Neuronal stem cell (in vitro differentiated cells): Measurements from ENCODE around the gene WFDC10A.

ENCODE experiments used
- DNase-seq: peaks from one replicate; pipeline ENCODE4 v3.0.0-alpha.2; 2013; ENCODE audit warnings: low spot score
- H2AFZ ChIP-seq: one replicate; pipeline ENCODE4 v1.6.1; 2013; ENCODE audit warnings: mild to moderate bottlenecking, low read length, inconsistent platforms
- H2AK5ac ChIP-seq: 2 replicates; pipeline ENCODE4 v1.6.1; 2013; ENCODE audit warnings: low read depth, mild to moderate bottlenecking, inconsistent platforms, low read length, moderate library complexity, mixed read lengths
- H2BK120ac ChIP-seq: 2 replicates; pipeline ENCODE4 v1.6.1; 2013; ENCODE audit warnings: low read depth, mild to moderate bottlenecking, inconsistent platforms, low read length, moderate library complexity, mixed read lengths
- H2BK12ac ChIP-seq: one replicate; pipeline ENCODE4 v1.6.1; 2013; ENCODE audit warnings: low read length, inconsistent platforms
- H2BK15ac ChIP-seq: 2 replicates; pipeline ENCODE4 v1.6.1; 2013; ENCODE audit warnings: mild to moderate bottlenecking, low read length, inconsistent platforms, mixed read lengths
- H2BK5ac ChIP-seq: one replicate; pipeline ENCODE4 v1.6.1; 2013; ENCODE audit warnings: inconsistent platforms, mild to moderate bottlenecking, low read length, moderate library complexity
- H3K14ac ChIP-seq: one replicate; pipeline ENCODE4 v1.6.1; 2013; ENCODE audit warnings: low read length, inconsistent platforms
- H3K18ac ChIP-seq: 2 replicates; pipeline ENCODE4 v1.6.1; 2013; ENCODE audit warnings: low read length, inconsistent platforms
- H3K23ac ChIP-seq: 2 replicates; pipeline ENCODE4 v1.6.1; 2013; ENCODE audit warnings: low read depth, mild to moderate bottlenecking, mixed read lengths, low read length, inconsistent platforms; ENCODE audit not compliant: poor library complexity
- H3K27ac ChIP-seq: replicated peaks from 3 replicates; pipeline ENCODE4 v1.5.1; 2013; ENCODE audit warnings: low read length, inconsistent platforms
- H3K27me3 ChIP-seq, 3 experiments: 2 replicates each; pipeline ENCODE4 v1.6.1; 2013; ENCODE audit warnings: low read length in 3 of 3, mild to moderate bottlenecking in 2 of 3, inconsistent platforms in 1 of 3, low read depth in 1 of 3, mixed read lengths in 1 of 3, moderate library complexity in 1 of 3; ENCODE audit not compliant: control insufficient read depth in 3 of 3, insufficient read depth in 3 of 3
- H3K36me3 ChIP-seq, 2 donors: replicated peaks in 1 of 2; 2 replicates each; pipeline ENCODE4 v1.6.1; 2013; ENCODE audit warnings: low read length in 2 of 2; ENCODE audit not compliant: control insufficient read depth in 2 of 2, insufficient read depth in 2 of 2
- H3K4ac ChIP-seq: 2 replicates; pipeline ENCODE4 v1.6.1; 2013; ENCODE audit warnings: inconsistent platforms, mild to moderate bottlenecking, low read length, moderate library complexity
- H3K4me1 ChIP-seq, 2 donors: 1 replicate in 1 of 2; 2 replicates in 1 of 2; pipeline ENCODE4 v1.6.1; 2013; ENCODE audit warnings: low read length in 2 of 2, low read depth in 1 of 2; ENCODE audit not compliant: control insufficient read depth in 2 of 2, insufficient read depth in 1 of 2
- H3K4me2 ChIP-seq: one replicate; pipeline ENCODE4 v1.6.1; 2013; ENCODE audit warnings: mild to moderate bottlenecking, low read length, inconsistent platforms; ENCODE audit not compliant: insufficient read depth, poor library complexity, severe bottlenecking
- H3K4me3 ChIP-seq, 2 donors: 2 replicates each; pipeline ENCODE4 v1.5.1; 2013; ENCODE audit warnings: low read length in 2 of 2, mild to moderate bottlenecking in 2 of 2, inconsistent platforms in 1 of 2, moderate library complexity in 1 of 2
- H3K79me1 ChIP-seq: one replicate; pipeline ENCODE4 v1.6.1; 2013; ENCODE audit warnings: low read depth, mild to moderate bottlenecking, inconsistent platforms, low read length, moderate library complexity
- H3K9ac ChIP-seq: one replicate; pipeline ENCODE4 v1.6.1; 2013; ENCODE audit warnings: mild to moderate bottlenecking, low read depth, low read length, inconsistent platforms; ENCODE audit not compliant: poor library complexity
- H3K9me3 ChIP-seq, 2 donors: replicated peaks in 1 of 2; 2 replicates each; pipeline versions ENCODE3 to v1.6.1; 2013; ENCODE audit warnings: low read length in 2 of 2, mild to moderate bottlenecking in 2 of 2, inconsistent platforms in 1 of 2, low read depth in 1 of 2, mixed read lengths in 1 of 2, moderate library complexity in 1 of 2; ENCODE audit not compliant: control insufficient read depth in 2 of 2, insufficient read depth in 1 of 2
- H4K8ac ChIP-seq: one replicate; pipeline ENCODE4 v1.6.1; 2013; ENCODE audit warnings: low read depth, mild to moderate bottlenecking, inconsistent platforms, low read length, moderate library complexity
- H4K91ac ChIP-seq: one replicate; pipeline ENCODE4 v1.6.1; 2013; ENCODE audit warnings: low read length, low read depth, mild to moderate bottlenecking, inconsistent platforms; ENCODE audit not compliant: poor library complexity
- WGBS, 2 donors: extraction: QIAGEN DNeasy Blood & Tissue Kit; methylation state at CpG; one replicate each; pipeline ENCODE4 v1.1.7; 2013; ENCODE audit warnings: missing lambda C conversion rate in 2 of 2, mixed read lengths in 1 of 2; ENCODE audit not compliant: insufficient read length in 2 of 2, insufficient replicate concordance in 1 of 2; ENCODE audit errors: extremely low coverage in 2 of 2; 5-methylcytosine and 5-hydroxymethylcytosine counted together

The WFDC10A gene

DNA sequence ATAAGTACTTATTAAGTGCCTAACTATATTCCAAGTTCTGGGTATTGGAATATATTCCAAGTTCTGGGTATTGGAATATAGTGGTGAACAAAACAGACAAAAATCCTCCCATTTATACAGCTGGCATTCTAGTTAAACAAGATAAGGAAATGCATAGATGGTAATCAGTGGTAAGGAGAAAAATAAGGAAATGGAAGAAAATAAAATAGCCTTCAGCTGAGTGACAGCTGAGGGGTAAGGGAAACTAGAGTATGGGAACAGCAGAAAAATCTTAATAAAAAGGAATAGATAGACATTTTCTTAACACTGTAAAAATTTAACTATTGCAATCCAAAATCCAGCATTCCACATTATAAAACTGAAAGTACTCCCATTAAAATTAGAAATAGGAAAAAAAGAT is 17.2 kb upstream of the WFDC10A start:
- peaks cover 0 to 2% of the 10 kb centered on the region in 2 donors for H3K9me3 ChIP-seq

DNA sequence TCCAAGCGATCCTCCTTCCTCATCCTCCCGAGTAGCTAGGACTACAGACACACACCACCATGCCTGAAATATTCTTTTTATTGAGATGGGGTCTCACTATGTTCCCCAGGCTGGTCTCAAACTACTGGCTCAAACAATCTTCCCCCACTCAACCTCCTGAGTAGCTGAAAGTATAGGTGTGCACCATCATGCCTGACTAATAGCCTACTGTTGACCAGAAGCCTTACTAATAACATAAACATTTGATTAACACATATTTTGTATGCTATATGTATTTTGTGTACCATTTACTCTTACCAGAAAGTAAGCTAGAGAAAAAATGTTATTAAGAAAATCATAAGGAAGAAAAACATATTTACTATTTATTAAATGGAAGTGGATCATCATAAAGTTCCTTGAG is 11.9 kb upstream of the WFDC10A start:
- DNase-seq = no peak
- no peak overlapping the region for H3K18ac ChIP-seq
- no peak overlapping the region for H2AK5ac ChIP-seq
- H3K23ac ChIP-seq = no peak overlapping the region
- H3K36me3 ChIP-seq = no peaks in the 10 kb centered on the region
- no peaks in the 10 kb centered on the region for H3K27me3 ChIP-seq
- WGBS, 2 donors = no CpG with 5 or more reads among the region's 2 CpGs
- no peak overlapping the region for H3K27ac ChIP-seq
- no peak overlapping the region for H2BK5ac ChIP-seq
- no peak overlapping the region for H2BK15ac ChIP-seq
- no peak overlapping the region for H3K4me2 ChIP-seq
- H4K91ac ChIP-seq = no peak overlapping the region
- no peaks in the 10 kb centered on the region for H3K79me1 ChIP-seq
- H4K8ac ChIP-seq = no peak overlapping the region
- no peak overlapping the region for H3K9ac ChIP-seq
- no peak overlapping the region for H3K4ac ChIP-seq
- no peak overlapping the region for H3K14ac ChIP-seq
- H2BK120ac ChIP-seq = no peak overlapping the region
- no peak overlapping the region for H2AFZ ChIP-seq
- H3K4me1 ChIP-seq = no peaks in the 10 kb centered on the region
- no peak overlapping the region for H2BK12ac ChIP-seq
- no peak overlapping the region for H3K4me3 ChIP-seq
- H3K9me3 ChIP-seq = peaks cover 0 to 2% of the 10 kb centered on the region in 2 donors

More for the DNA sequence above, 17.2 kb upstream of the WFDC10A start:
- H3K23ac ChIP-seq = no peak overlapping the region
- H4K8ac ChIP-seq = no peak overlapping the region
- no peak overlapping the region for H2BK15ac ChIP-seq
- H3K4me3 ChIP-seq = no peak overlapping the region
- DNase-seq = no peak
- no peaks in the 10 kb centered on the region for H3K36me3 ChIP-seq
- no peak overlapping the region for H3K4ac ChIP-seq
- H3K9ac ChIP-seq = no peak overlapping the region
- H3K4me1 ChIP-seq = peaks cover 0 to 2% of the 10 kb centered on the region in 2 donors
- H4K91ac ChIP-seq = no peak overlapping the region
- no peak overlapping the region for H2AFZ ChIP-seq
- no peaks in the 10 kb centered on the region for H3K79me1 ChIP-seq
- H2BK12ac ChIP-seq = no peak overlapping the region
- H2AK5ac ChIP-seq = no peak overlapping the region
- no peak overlapping the region for H3K18ac ChIP-seq
- H2BK120ac ChIP-seq = no peak overlapping the region
- no peak overlapping the region for H3K27ac ChIP-seq
- no peak overlapping the region for H2BK5ac ChIP-seq
- no peaks in the 10 kb centered on the region for H3K27me3 ChIP-seq
- H3K14ac ChIP-seq = no peak overlapping the region
- H3K4me2 ChIP-seq = no peak overlapping the region

DNA sequence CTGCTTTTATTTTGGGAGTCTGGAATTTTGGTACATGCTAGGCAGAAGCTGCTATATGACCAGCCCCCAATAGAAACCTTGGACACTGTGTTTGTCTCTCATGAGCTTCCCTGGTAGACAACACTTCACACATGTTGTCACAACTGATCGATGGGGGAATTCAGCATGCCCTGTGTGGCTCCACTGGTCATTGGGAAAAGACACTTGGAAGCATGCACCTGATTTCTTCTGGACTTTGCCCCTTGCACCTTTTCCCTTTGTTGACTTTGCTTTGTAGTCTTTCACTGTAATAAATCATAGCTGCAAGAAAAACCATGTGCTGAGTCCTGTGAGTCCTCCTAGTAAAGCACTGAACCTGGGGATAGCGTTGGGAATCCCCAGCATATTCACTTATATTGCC is 7.9 kb upstream of the WFDC10A start:
- H3K18ac ChIP-seq = no peak overlapping the region
- WGBS, 2 donors = no CpG with 5 or more reads among the region's 2 CpGs
- H3K79me1 ChIP-seq = no peaks in the 10 kb centered on the region

DNA sequence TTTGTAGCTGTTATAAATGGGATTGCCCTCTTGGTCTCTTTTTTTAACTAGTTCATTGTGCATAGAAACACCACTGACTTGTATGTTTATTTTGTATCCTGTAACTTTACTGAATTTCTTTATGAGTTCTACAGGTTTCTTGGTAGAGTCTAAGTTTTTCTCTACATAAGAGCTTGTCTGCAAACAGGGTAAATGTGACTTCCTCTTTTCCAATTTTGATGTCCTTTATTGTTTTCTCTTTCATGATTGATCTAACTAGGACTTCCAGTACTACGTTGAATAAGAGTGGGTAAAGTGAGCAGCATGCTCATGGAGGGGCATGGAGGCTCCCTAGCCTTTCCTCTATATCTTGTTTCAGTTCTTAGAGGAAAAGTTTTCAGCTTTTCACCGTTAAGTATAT is 3.0 kb upstream of the WFDC10A start:
- Histone ChIP-seq H3K36me3 (no peaks in the 10 kb centered on the region), H4K91ac (no peak overlapping the region), H3K4me1 (peaks cover 0 to 2% of the 10 kb centered on the region in 2 donors), H2BK15ac (no peak overlapping the region), H2BK12ac (no peak overlapping the region), H3K4me2 (no peak overlapping the region), H2BK5ac (no peak overlapping the region), H3K27me3 (peaks cover 0 to 3% (median 2%) of the 10 kb centered on the region in 3 experiments), H2AFZ (no peak overlapping the region), H2AK5ac (no peak overlapping the region), H3K27ac (no peak overlapping the region), H3K4me3 (no peak overlapping the region), H3K18ac (no peak overlapping the region), H2BK120ac (no peak overlapping the region), H3K4ac (no peak overlapping the region), H3K9ac (no peak overlapping the region), H3K14ac (no peak overlapping the region), H3K9me3 (no peaks in the 10 kb centered on the region), H3K79me1 (no peaks in the 10 kb centered on the region), H3K23ac (no peak overlapping the region), H4K8ac (no peak overlapping the region)
- no CpG with 5 or more reads among the region's 2 CpGs for WGBS, 2 donors
- no peak for DNase-seq

More for the DNA sequence above, 7.9 kb upstream of the WFDC10A start:
- Histone ChIP-seq H4K8ac (no peak overlapping the region), H3K14ac (no peak overlapping the region), H2BK120ac (no peak overlapping the region), H3K36me3 (no peaks in the 10 kb centered on the region), H3K4me1 (no peaks in the 10 kb centered on the region), H3K4ac (no peak overlapping the region), H2AK5ac (no peak overlapping the region), H3K27ac (no peak overlapping the region), H2BK15ac (no peak overlapping the region), H3K9ac (no peak overlapping the region), H3K9me3 (no peaks in the 10 kb centered on the region), H3K4me3 (no peak overlapping the region), H2BK5ac (no peak overlapping the region), H3K27me3 (no peaks in the 10 kb centered on the region), H3K23ac (no peak overlapping the region), H2AFZ (no peak overlapping the region), H3K4me2 (no peak overlapping the region), H4K91ac (no peak overlapping the region), H2BK12ac (no peak overlapping the region)
- no peak for DNase-seq
